GM23338 (cell line): Measurements from ENCODE around the gene STN1. TPM values are rescaled to one million over a fixed set of nuclear protein-coding genes. Genes with fewer than 3 reads are reported as not detected.

Experiments used
- ATAC-seq: fragments of 200-7000 bp; cut with Tn5 transposase; 3 replicates; pipeline ENCODE4 v1.9.1; 2020
- DNase-seq: peaks from one replicate; pipeline ENCODE4 v3.0.0-alpha.2; 2015; ENCODE audit warnings: low spot score
- H2AFZ ChIP-seq: fragments of 200-600 bp; sonication (generic); 2 replicates; pipeline ENCODE4 v1.8.0; 2016; ENCODE audit warnings: antibody characterized with exemption, mild to moderate bottlenecking, moderate library complexity
- H3F3A ChIP-seq: fragments of 200-600 bp; sonication (generic); replicated peaks from 2 replicates; pipeline ENCODE4 v1.8.0; 2017; ENCODE audit warnings: antibody characterized with exemption, mixed run types, low read depth
- H3K27ac ChIP-seq: fragments of 200-600 bp; sonication (generic); 2 replicates; pipeline ENCODE4 v1.6.1; 2016; ENCODE audit warnings: low read depth
- H3K27me3 ChIP-seq: fragments of 200-600 bp; sonication (generic); 2 replicates; pipeline ENCODE4 v1.8.0; 2016; ENCODE audit warnings: mild to moderate bottlenecking, mixed run types, moderate library complexity; ENCODE audit not compliant: insufficient read depth
- H3K36me3 ChIP-seq: fragments of 200-600 bp; sonication (generic); 2 replicates; pipeline ENCODE4 v1.8.0; 2016; ENCODE audit warnings: mild to moderate bottlenecking; ENCODE audit not compliant: insufficient read depth
- H3K4me1 ChIP-seq: fragments of 200-600 bp; sonication (generic); 2 replicates; pipeline ENCODE4 v1.8.0; 2016; ENCODE audit warnings: mild to moderate bottlenecking, moderate library complexity; ENCODE audit not compliant: insufficient read depth
- H3K4me2 ChIP-seq: fragments of 200-600 bp; sonication (generic); 2 replicates; pipeline ENCODE4 v1.7.1; 2017; ENCODE audit warnings: mixed run types
- H3K4me3 ChIP-seq: fragments of 200-600 bp; sonication (generic); 2 replicates; pipeline ENCODE4 v1.6.1; 2016; ENCODE audit warnings: mixed run types
- H3K79me2 ChIP-seq: fragments of 200-600 bp; sonication (generic); replicated peaks from 2 replicates; pipeline ENCODE4 v1.8.0; 2017; ENCODE audit warnings: mild to moderate bottlenecking; ENCODE audit not compliant: insufficient read depth
- H3K9me2 ChIP-seq: fragments of 200-600 bp; sonication (generic); 2 replicates; pipeline ENCODE4 v1.8.0; 2017; ENCODE audit not compliant: insufficient read depth
- H4K20me1 ChIP-seq: fragments of 200-600 bp; sonication (generic); replicated peaks from 2 replicates; pipeline ENCODE4 v1.8.0; 2017; ENCODE audit warnings: mild to moderate bottlenecking; ENCODE audit not compliant: insufficient read depth
- H3K27ac Mint-ChIP-seq: 2 replicates; pipeline ENCODE4 v1.8.0; 2020; ENCODE audit warnings: inconsistent platforms, mild to moderate bottlenecking, moderate library complexity, mixed read lengths
- H3K27me3 Mint-ChIP-seq: 3 replicates; pipeline ENCODE4 v1.8.0; 2022; ENCODE audit warnings: low read depth, mild to moderate bottlenecking, moderate library complexity, mixed read lengths, inconsistent platforms; ENCODE audit not compliant: insufficient read depth, poor library complexity
- H3K36me3 Mint-ChIP-seq: 3 replicates; pipeline ENCODE4 v1.8.0; 2021; ENCODE audit warnings: low read depth, mild to moderate bottlenecking, inconsistent platforms, moderate library complexity, mixed read lengths
- H3K4me1 Mint-ChIP-seq: 3 replicates; pipeline ENCODE4 v1.8.0; 2020; ENCODE audit warnings: mild to moderate bottlenecking, inconsistent platforms, mixed read lengths
- H3K4me3 Mint-ChIP-seq: 3 replicates; pipeline ENCODE4 v1.8.0; 2021; ENCODE audit warnings: moderate library complexity, mild to moderate bottlenecking, inconsistent platforms, mixed read lengths
- H3K9me3 Mint-ChIP-seq: 3 replicates; pipeline ENCODE4 v1.8.0; 2020; ENCODE audit warnings: moderate library complexity, mild to moderate bottlenecking, inconsistent platforms, mixed read lengths
- CTCF ChIP-seq, 2 experiments: fragments of 200-600 bp in 1 of 2; sonication (generic) in 1 of 2; conservative IDR thresholded peaks; 2 replicates each; pipeline versions ENCODE4 v1.5.1 to v1.6.1; 2016 to 2017; ENCODE audit warnings: antibody characterized with exemption in 2 of 2, low read depth in 2 of 2, mild to moderate bottlenecking in 2 of 2, moderate library complexity in 1 of 2
- ETS1 ChIP-seq: IDR thresholded peaks from 2 replicates; pipeline ENCODE4 v1.6.1; 2016; ENCODE audit warnings: antibody characterized with exemption
- POLR2AphosphoS5 ChIP-seq: IDR thresholded peaks from 2 replicates; pipeline ENCODE4 v1.6.1; 2016; ENCODE audit warnings: antibody characterized with exemption, low read depth
- REST ChIP-seq: IDR thresholded peaks from one replicate; pipeline ENCODE4 v1.6.1; 2018; ENCODE audit warnings: antibody characterized with exemption; ENCODE audit not compliant: unreplicated experiment
- ZNF331 ChIP-seq: fragments of 250-450 bp; sonication (Bioruptor Pico); IDR thresholded peaks from 2 replicates; pipeline ENCODE4 v1.5.0; 2020; ENCODE audit warnings: low read depth, mild to moderate bottlenecking, moderate library complexity
- polyA plus RNA-seq: library from polyadenylated mRNA; unstranded; fragments of >200 nt; fragmentation: Nextera tagmentation; extraction: Ambion mirVana; gene quantifications from 2 replicates; pipeline ENCODE4 v1.2.1, GENCODE V29; 2016
- total RNA-seq: library from RNA; depleted of rRNA; stranded (reverse); fragments of >200 nt; shearing (Covaris generic); gene quantifications from 2 replicates; pipeline ENCODE4 v1.2.3, GENCODE V29; 2014

STN1 gene
- total and polyA plus RNA-seq, 2 experiments from 2014 or later, result 7.2 to 11.3 TPM

GRCh38 chr10:103905441-103905840 is 12.5 kb downstream of the STN1 start (continued):
- no peak for TF ChIP-seq CTCF (conservative IDR thresholded peaks at IDR 0.05; ENCODE audit: low read depth in 2 of 2)
- no peak for TF ChIP-seq POLR2AphosphoS5
- TF ChIP-seq ZNF331 (CRISPR knock-in tag), result no peak

- TF ChIP-seq ETS1 (no peak), CTCF (conservative IDR thresholded peaks at IDR 0.05; ENCODE audit: low read depth in 2 of 2) (0 out of 4 replicates have a peak, but pooled peaks of 1 of the 2 experiments have one; percentile 8), REST (no peak)
- Histone ChIP-seq H3F3A (no peaks in the 10 kb centered on the region), H3K36me3 (no peaks in the 10 kb centered on the region), H3K4me2 (no peak overlapping the region), H3K9me2 (no peaks in the 10 kb centered on the region), H3K4me3 (no peak overlapping the region), H3K79me2 (no peaks in the 10 kb centered on the region), H2AFZ (no peak overlapping the region), H4K20me1 (no peaks in the 10 kb centered on the region), H3K4me1 (no peaks in the 10 kb centered on the region), H3K27ac (no peak overlapping the region), H3K27me3 (no peaks in the 10 kb centered on the region)
- DNase-seq (no peak), ATAC-seq (no peak)
- Mint-ChIP-seq H3K4me3 (no peak overlapping the region), H3K9me3 (no peaks in the 10 kb centered on the region), H3K36me3 (0 out of 3 replicates have a peak, but pooled peaks cover 4% of the 10 kb centered on the region), H3K4me1 (peaks cover 3% of the 10 kb centered on the region; the same call in 1 of the 3 replicates), H3K27me3 (no peaks in the 10 kb centered on the region), H3K27ac (no peak overlapping the region)
These were observed 16.7 kb downstream of the STN1 start for GRCh38 chr10:103901299-103901698.
